Activated T-cell treated with anti-CD3 and anti-CD28 coated beads, Interleukin-2, amount 50 U/mL, for 72 hours (primary cell): ENCODE measurements around the gene EIF4E3. TPM values are rescaled to one million over a fixed set of nuclear protein-coding genes. Genes with fewer than 3 reads are reported as not detected.

Experiments
- ATAC-seq, 2 donors: fragments of 150-1000 bp; cut with Tn5 transposase; replicated peaks in 1 of 2; 2 replicates each; pipeline ENCODE4 v1.10.0; 2021; ENCODE audit warnings: moderate library complexity in 2 of 2, mild to moderate bottlenecking in 1 of 2
- DNase-seq, 2 donors: peaks; one replicate each; pipeline ENCODE4 v3.0.0; 2021 to 2022; ENCODE audit warnings: mixed read lengths in 1 of 2
- H3K27ac Mint-ChIP-seq: one replicate; pipeline ENCODE4 v1.8.0; 2022; ENCODE audit warnings: mild to moderate bottlenecking, moderate library complexity, mixed read lengths
- H3K27me3 Mint-ChIP-seq: one replicate; pipeline ENCODE4 v1.8.0; 2022; ENCODE audit warnings: low read depth, mixed read lengths
- H3K36me3 Mint-ChIP-seq, 2 donors: one replicate each; pipeline ENCODE4 v1.8.0; 2022; ENCODE audit warnings: mixed read lengths in 2 of 2, mild to moderate bottlenecking in 1 of 2; ENCODE audit not compliant: insufficient read depth in 2 of 2
- H3K4me1 Mint-ChIP-seq: one replicate; pipeline ENCODE4 v1.8.0; 2022; ENCODE audit warnings: low read depth, mixed read lengths
- H3K4me3 Mint-ChIP-seq, 2 donors: one replicate each; pipeline ENCODE4 v1.8.0; 2022; ENCODE audit warnings: mild to moderate bottlenecking in 2 of 2, mixed read lengths in 2 of 2, moderate library complexity in 2 of 2
- H3K9me3 Mint-ChIP-seq, 2 donors: one replicate each; pipeline ENCODE4 v1.8.0; 2022; ENCODE audit warnings: mixed read lengths in 2 of 2
- total RNA-seq, 2 donors: library from RNA; stranded (reverse); gene quantifications; one replicate each; pipeline ENCODE4 v1.2.3, GENCODE V29; 2022

The EIF4E3 gene
- total RNA-seq, 2 donors from 2014 or later = 51.8 to 70.1 TPM

DNA sequence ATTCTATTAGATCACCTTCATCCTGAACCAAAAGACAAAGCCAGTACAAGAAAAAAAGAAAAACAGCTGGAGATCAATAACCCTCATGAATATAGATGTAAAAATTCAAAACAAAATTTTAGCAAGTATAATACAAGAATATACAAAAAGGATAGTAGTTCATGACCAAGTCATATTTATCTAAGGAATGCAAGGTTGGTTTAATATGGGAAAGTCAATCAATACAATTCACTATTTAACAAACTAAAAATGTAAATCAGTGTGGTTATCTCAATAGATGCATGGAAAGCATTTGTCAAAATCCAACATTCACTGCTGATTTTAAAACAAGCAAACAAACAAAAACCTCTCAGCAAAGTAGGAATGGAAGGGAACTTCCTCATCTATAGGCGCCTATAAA is 17.4 kb upstream of the EIF4E3 start:
- ATAC-seq (no peak), DNase-seq (no peak)
- Mint-ChIP-seq H3K9me3 (peaks cover 17 to 22% of the 10 kb centered on the region in 2 donors), H3K4me3 (no peak overlapping the region), H3K27me3 (peaks cover 4% of the 10 kb centered on the region), H3K27ac (no peak overlapping the region), H3K36me3 (peaks cover 9 to 21% of the 10 kb centered on the region in 2 donors), H3K4me1 (no peaks in the 10 kb centered on the region)

GRCh38 chr3:71734881-71735280 is 9.7 kb upstream of the EIF4E3 start:
- Mint-ChIP-seq H3K27me3 (peaks cover 7% of the 10 kb centered on the region), H3K9me3 (peaks cover 2% of the 10 kb centered on the region in 2 donors), H3K4me1 (peaks cover 4% of the 10 kb centered on the region), H3K27ac (no peak overlapping the region), H3K36me3 (peaks cover 2% of the 10 kb centered on the region in 2 donors), H3K4me3 (no peak overlapping the region)
- DNase-seq (no peak), ATAC-seq (no peak)

DNA sequence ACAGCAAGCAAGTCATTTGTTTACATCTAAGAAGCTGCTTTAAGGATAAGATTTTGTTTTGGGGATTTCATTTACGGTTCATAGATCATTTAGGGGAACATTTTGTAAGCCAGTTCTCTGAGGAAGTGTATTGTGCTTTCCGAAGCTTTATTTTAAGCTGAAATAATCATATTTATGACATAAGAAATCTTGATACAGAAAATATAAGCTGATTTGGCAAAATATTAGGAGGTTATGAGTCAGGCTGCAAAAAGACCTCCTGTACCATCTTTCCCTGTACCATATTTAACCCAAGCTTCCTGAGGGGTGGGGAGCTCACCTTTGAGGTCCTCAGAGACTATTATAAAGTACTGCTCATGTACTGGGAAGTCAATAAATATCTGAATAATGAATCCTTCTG is 8.1 kb upstream of the EIF4E3 start:
- Mint-ChIP-seq H3K27ac (no peak overlapping the region), H3K27me3 (peaks cover 7% of the 10 kb centered on the region), H3K4me3 (no peak overlapping the region), H3K36me3 (peaks cover 2% of the 10 kb centered on the region in 2 donors), H3K9me3 (peaks cover 2% of the 10 kb centered on the region in 2 donors), H3K4me1 (peaks cover 17% of the 10 kb centered on the region)
- DNase-seq (no peak), ATAC-seq (no peak)

DNA sequence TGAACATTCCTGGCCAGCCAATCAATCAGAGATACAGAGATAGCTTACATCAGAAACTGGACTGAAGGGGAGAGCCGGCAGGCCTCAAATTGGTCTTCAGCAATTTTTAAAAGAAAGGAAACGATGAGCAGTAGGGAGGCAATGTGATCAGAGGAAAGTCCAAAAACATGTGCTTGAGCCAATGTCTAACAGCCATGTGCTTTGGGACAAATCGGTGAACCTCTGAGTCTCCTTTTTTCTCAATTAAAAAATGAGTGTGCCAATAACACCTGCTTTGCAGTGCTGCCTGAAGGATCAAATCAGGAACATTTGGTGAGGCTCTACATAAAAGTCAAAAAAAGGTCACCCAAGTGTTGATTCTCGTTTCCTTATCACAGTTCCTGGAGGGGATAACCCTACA is 7.4 kb upstream of the EIF4E3 start:
- Mint-ChIP-seq H3K27me3 (peaks cover 7% of the 10 kb centered on the region), H3K4me3 (no peak overlapping the region), H3K9me3 (peaks cover 2% of the 10 kb centered on the region in 2 donors), H3K36me3 (peaks cover 2% of the 10 kb centered on the region in 2 donors), H3K4me1 (peaks cover 19% of the 10 kb centered on the region), H3K27ac (no peak overlapping the region)
- ATAC-seq = no peak
- DNase-seq = no peak

DNA sequence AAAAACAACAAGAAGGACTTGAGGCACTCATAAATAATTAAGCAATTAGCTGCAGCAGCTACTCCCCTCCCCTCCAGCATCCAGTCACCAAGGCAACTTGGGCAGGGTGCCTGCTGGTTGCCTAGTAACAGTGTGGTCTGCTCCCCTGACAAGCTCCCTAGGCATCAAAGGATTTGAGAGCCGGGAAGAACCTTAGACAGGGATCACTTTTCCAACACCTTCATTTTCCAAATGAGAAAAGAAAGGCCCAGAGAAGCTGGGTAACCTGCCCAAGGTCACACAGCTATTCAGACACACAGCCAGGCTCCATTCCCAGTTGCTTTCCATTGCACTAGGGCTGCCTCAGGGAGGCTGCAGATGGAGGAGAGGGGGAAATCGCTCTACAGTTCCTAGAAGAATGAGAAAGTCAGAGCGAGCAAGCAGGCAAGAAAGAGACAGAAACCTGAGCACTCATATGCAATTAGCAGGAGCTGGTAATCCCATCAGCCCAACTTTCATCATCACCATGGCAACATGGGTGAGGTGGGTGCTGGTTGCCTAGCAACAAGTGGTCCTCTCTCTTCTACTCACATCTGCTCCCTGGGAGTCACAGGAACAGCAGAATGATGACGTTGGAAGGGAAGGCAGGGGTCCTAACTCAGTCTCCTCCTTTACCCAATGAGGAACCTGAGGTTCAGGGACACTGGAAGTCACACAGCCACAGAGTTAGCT is 3.6 kb upstream of the EIF4E3 start:
- ATAC-seq = no peak
- Mint-ChIP-seq H3K4me3 (no peak overlapping the region), H3K27ac (no peak overlapping the region)

GRCh38 chr3:71726146-71726545 is 944 bp upstream of the EIF4E3 start:
- no peaks in the 10 kb centered on the region for H3K9me3 Mint-ChIP-seq
- DNase-seq (peak; percentile 28 to 33), ATAC-seq (peak in 1 of 2 donors; percentile 39)
- H3K27ac Mint-ChIP-seq = peak overlapping the region; percentile 89
- peaks cover 64% of the 10 kb centered on the region for H3K4me1 Mint-ChIP-seq
- peak overlapping the region; percentile 97 to 98 for H3K4me3 Mint-ChIP-seq
- H3K36me3 Mint-ChIP-seq = peaks cover 7 to 8% of the 10 kb centered on the region in 2 donors
- H3K27me3 Mint-ChIP-seq = no peaks in the 10 kb centered on the region

More for the DNA sequence above, 3.6 kb upstream of the EIF4E3 start:
- Mint-ChIP-seq H3K36me3 (peaks cover 7 to 8% of the 10 kb centered on the region in 2 donors), H3K9me3 (no peaks in the 10 kb centered on the region), H3K4me1 (peaks cover 38% of the 10 kb centered on the region), H3K27me3 (no peaks in the 10 kb centered on the region)
- no peak for DNase-seq

DNA sequence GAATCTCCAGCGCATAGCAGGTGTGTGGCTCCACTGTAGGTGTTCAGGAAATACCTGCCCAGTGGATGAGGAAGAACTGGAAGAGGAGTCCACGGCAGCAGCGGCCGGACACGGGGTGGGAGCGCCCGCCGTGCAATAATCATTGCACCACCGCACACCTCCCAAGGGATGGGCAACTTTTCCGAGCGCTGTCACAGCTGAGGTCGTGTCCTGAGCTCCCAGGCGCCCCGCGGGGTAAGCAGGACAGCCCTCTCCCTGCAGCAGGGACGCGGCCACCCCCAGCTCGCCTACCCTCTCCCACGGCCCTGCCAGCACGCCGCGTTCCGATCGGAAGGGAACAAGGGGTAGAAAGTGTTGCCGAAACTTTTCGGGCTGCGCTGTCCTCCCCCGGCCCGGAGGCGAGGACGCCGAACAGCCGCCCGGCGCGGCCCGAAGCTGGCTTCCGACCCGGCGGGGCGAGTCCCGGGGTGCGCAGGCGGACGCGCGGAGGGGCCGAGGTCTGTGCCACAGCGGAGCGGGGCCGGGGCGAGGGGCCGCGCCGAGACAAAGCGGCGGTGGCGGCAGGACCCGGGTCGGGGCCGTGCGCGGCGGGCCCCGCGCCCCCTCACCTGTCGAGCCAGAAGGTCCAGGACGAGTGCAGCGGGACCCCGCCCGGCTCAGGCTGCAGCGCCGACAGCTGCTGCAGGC is 475 bp downstream of the EIF4E3 start:
- Mint-ChIP-seq H3K4me3 (peak overlapping the region; percentile 98 to 99), H3K27me3 (no peaks in the 10 kb centered on the region), H3K36me3 (peaks cover 7 to 9% of the 10 kb centered on the region in 2 donors), H3K27ac (peak overlapping the region; percentile 98), H3K4me1 (peaks cover 69% of the 10 kb centered on the region), H3K9me3 (no peaks in the 10 kb centered on the region)
- DNase-seq = peak; percentile 60 to 65
- peak; percentile 48 to 51 for ATAC-seq

DNA sequence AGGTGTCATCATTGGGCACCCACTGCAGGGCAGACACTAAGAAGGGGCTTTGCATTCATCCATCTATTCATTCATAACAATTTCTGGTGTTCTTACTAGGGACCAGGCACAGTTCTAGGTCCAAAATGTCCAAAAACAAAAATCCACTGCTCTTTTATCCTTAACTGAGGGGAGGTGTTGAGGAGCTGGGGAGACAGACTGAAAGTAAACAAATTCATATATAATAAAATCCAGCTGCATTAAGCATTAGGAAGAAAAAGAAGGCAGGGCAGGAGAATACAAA is 1.1 kb downstream of the EIF4E3 start:
- ATAC-seq = no peak
- Mint-ChIP-seq H3K27ac (peak overlapping the region; percentile 98), H3K36me3 (peaks cover 9% of the 10 kb centered on the region in 2 donors), H3K9me3 (no peaks in the 10 kb centered on the region), H3K4me1 (peaks cover 70% of the 10 kb centered on the region), H3K4me3 (peak overlapping the region; percentile 98 to 99), H3K27me3 (no peaks in the 10 kb centered on the region)
- DNase-seq = no peak

DNA sequence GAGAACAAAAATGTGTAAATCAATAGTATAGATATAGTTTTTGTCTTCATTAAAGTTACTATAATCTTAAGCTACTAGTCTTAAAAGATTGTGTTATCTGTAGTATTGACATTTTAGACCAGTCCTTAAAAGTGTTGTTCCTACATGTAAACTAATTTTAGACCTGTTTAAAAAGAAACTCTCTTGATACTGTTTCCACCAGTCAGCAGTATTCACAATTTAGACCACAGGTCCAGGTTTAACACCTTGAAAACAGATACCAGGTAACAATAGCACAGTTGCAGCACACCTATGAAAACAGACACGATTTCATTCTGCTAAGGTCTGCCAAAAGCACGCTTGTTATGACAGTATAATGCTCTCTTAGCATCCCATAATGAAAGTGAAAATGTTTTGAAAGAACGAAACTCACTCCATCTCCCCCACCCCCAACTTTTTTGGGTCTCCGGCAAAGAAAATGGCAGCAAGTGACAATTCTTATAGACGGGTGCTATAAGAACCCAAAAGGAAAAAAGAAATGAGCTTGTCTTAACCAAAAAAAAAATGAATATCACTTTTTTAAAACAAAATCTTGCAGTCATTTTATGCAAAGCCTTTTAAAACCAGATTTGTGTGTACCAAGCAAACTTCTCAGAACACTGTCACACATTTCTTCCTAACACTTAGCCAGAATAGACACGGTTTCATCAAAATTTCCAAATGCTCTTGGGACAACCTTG is 1.6 kb downstream of the EIF4E3 start:
- Mint-ChIP-seq H3K9me3 (no peaks in the 10 kb centered on the region), H3K4me1 (peaks cover 72% of the 10 kb centered on the region), H3K27ac (peak overlapping the region; percentile 98), H3K4me3 (peak overlapping the region; percentile 98 to 99), H3K27me3 (no peaks in the 10 kb centered on the region), H3K36me3 (peaks cover 9% of the 10 kb centered on the region in 2 donors)
- ATAC-seq (peak; percentile 56 to 58), DNase-seq (peak; percentile 66 to 68)

DNA sequence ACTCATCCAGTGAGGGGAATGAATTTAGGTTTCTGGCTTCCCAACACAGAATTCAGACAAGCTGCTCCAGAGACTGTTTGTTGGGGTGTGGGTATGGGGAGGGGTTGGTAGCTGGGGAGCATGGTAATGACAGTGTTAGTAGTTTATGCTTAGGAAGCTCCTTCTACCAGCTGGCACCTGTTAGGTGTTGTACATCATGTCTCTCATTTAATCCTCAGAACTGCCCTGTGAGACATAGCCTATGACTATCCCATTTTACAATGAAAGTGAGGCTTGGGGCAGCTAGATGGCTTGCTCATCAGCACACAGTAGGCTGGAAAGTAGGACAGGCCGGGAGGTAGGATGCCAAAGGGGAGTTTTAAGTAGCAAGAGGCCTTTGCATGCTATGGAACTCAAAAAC is 2.5 kb downstream of the EIF4E3 start:
- Mint-ChIP-seq H3K4me1 (peaks cover 75% of the 10 kb centered on the region), H3K9me3 (no peaks in the 10 kb centered on the region), H3K27ac (peak overlapping the region; percentile 63), H3K4me3 (peak overlapping the region; percentile 86 to 99), H3K36me3 (peaks cover 9% of the 10 kb centered on the region in 2 donors), H3K27me3 (no peaks in the 10 kb centered on the region)
- ATAC-seq (no peak), DNase-seq (no peak)

DNA sequence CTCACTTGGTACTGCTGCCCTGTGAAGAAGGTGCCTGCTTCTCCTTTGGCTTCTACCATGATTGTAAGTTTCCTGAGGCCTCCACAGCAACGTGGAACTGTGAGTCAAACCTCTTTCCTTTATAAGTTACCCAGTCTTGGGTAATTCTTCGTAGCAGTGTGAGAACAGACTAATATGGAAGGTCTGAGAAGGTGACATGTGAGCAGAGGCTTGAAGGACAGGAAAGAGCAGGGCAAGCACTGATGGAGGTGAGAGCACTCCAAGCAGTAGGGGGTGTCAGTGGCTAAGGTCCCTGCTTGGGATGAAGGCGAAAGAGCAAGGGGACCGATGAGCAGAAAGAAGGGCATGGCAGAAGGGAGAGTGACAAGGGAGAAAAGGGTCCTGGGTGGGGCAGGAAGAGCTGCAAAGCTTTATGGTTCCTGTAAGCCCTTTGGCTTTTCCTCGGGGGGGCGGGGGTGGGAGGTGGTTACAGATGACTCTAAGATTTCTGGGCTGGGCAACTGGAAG is 3.5 kb downstream of the EIF4E3 start:
- peaks cover 80% of the 10 kb centered on the region for H3K4me1 Mint-ChIP-seq
- H3K36me3 Mint-ChIP-seq = peaks cover 9% of the 10 kb centered on the region in 2 donors
- H3K27ac Mint-ChIP-seq = peak overlapping the region; percentile 63
- peak in 1 of 2 donors; percentile 14 for DNase-seq
- peak; percentile 10 to 18 for ATAC-seq
- peak overlapping the region; percentile 51 to 86 for H3K4me3 Mint-ChIP-seq
- H3K27me3 Mint-ChIP-seq = no peaks in the 10 kb centered on the region
- no peaks in the 10 kb centered on the region for H3K9me3 Mint-ChIP-seq

- no peaks in the 10 kb centered on the region for H3K27me3 Mint-ChIP-seq
- no peaks in the 10 kb centered on the region for H3K9me3 Mint-ChIP-seq
- peaks cover 9% of the 10 kb centered on the region in 2 donors for H3K36me3 Mint-ChIP-seq
- peak overlapping the region; percentile 11 to 86 for H3K4me3 Mint-ChIP-seq
- DNase-seq (no peak), ATAC-seq (no peak)
- H3K27ac Mint-ChIP-seq = peak overlapping the region; percentile 81
- peaks cover 77% of the 10 kb centered on the region for H3K4me1 Mint-ChIP-seq
These were observed 4.2 kb downstream of the EIF4E3 start for GRCh38 chr3:71721002-71721401.

DNA sequence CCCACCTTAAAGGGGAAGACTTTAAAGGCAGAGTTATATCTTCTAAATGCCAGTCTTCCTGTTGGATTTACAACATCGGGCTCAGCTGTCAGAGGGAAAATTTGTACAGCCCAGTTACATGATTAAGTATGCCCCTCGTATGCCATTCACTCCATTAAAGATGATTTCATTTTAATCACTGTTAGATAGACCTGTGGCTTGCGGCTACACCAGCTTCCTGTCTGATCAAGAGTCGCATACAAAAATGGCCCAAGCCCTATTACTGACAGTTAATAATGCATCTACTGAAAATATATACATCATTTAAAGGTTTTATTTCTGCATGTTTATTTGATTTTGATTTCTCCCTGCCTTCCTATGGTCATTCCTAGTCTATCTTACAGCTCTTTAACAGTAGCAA is 7.1 kb downstream of the EIF4E3 start:
- H3K9me3 Mint-ChIP-seq = no peaks in the 10 kb centered on the region
- no peaks in the 10 kb centered on the region for H3K27me3 Mint-ChIP-seq
- peaks cover 1 to 2% of the 10 kb centered on the region in 2 donors for H3K36me3 Mint-ChIP-seq
- ATAC-seq (no peak), DNase-seq (peak in 1 of 2 donors; percentile 15)
- H3K4me3 Mint-ChIP-seq = peak overlapping the region in 1 of 2 donors; percentile 3
- no peak overlapping the region for H3K27ac Mint-ChIP-seq
- peaks cover 80% of the 10 kb centered on the region for H3K4me1 Mint-ChIP-seq
